ENCODE data around the gene AKR7A2. TPM values are rescaled to one million over a fixed set of nuclear protein-coding genes. Genes with fewer than 3 reads are reported as not detected.

The AKR7A2 gene
- total and polyA plus RNA-seq, 9 of the 15 experiments (the other 6 are each of a cell fraction or from before 2014, with no cell fraction given): 2.0 to 78.4 (median 49.4) TPM

DNA sequence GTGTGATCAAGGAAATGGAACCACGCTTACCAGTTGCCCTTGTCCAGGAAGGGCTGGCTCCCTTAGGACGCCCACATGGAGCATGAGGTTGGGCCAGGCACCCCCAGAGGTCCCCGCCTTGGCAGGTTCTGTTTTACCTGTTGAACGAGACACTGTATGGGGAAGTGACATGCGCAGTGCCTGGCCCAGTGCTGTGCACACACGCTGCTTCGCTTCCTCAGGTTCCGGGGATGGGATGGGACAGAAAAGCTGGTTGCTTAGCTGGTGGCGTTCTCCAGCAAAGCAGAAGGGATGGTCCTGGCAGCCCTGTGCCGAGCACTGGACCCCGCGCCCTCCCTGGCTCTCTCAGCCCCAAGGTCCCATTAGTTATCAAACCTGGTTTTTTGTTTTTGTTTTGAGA lies 20.9 kb upstream of the AKR7A2 start:
- no peaks in the 10 kb centered on the region for H3K27me3 ChIP-seq (ENCODE audit: control insufficient read depth in 2 of 2, insufficient read depth in 2 of 2, low read length in 2 of 2)
- no peak for ATAC-seq
- peaks cover 8% of the 10 kb centered on the region; the same call in 1 of the 2 replicates for H4K20me1 ChIP-seq (replicated peaks; ENCODE audit: control insufficient read depth, insufficient read depth, low read length)
- 84% methylated on average over 12 of the region's 12 CpGs for WGBS (ENCODE audit: insufficient coverage, low coverage, missing lambda C conversion rate)
- H3K36me3 ChIP-seq (ENCODE audit: control insufficient read depth, insufficient read depth, low read length): peaks cover 14% of the 10 kb centered on the region; the same call in 2 of the 3 replicates
- peak overlapping the region in 1 of 2 experiments; percentile 65; a peak in 2 of 4 replicates for H3K9ac ChIP-seq (ENCODE audit: insufficient read depth in 1 of 2, low read depth in 2 of 2, low read length in 2 of 2)
- in situ Hi-C loops (cut with MboI) (no loop called here), intact Hi-C loops (cut with micrococcal nuclease) (no loop called here)
- DNase-seq (ENCODE audit: extremely low read depth in 1 of 4, low spot score in 3 of 4): no peak
- H3K4me1 ChIP-seq (replicated peaks in 1 of 2; ENCODE audit: control insufficient read depth in 2 of 2, insufficient read depth in 2 of 2, low read length in 2 of 2): peaks cover 0 to 15% of the 10 kb centered on the region in 2 experiments; a peak in 1 of 5 replicates
- no peak for FAIRE-seq
- H3K79me2 ChIP-seq (ENCODE audit: control insufficient read depth, insufficient read depth, low read length): no peaks in the 10 kb centered on the region
- ChIA-PET POLR2A (interaction anchor here (0.6 kb wide), 1 partner anchor 62 kb away, joined by 3 read pairs; no protein-coding TSS in a partner anchor), CTCF (ENCODE audit: low intra/inter-chr PET ratio) (no interaction called here)
- H3K4me3 ChIP-seq: no peak overlapping the region
- BruUV-seq (replicated peaks): no TSS peak
- H3K9me1 ChIP-seq (ENCODE audit: control insufficient read depth, insufficient read depth, low read length): no peaks in the 10 kb centered on the region
- H3K4me2 ChIP-seq (ENCODE audit: insufficient read depth, low read length): no peak overlapping the region
- H3K27ac ChIP-seq (ENCODE audit: extremely low read depth, low read depth, low read length): no peak overlapping the region
- TF ChIP-seq RBM17 (IDR thresholded peaks at IDR 0.05; ENCODE audit: borderline replicate concordance, low read depth, low read length) (no peak), POLR2G (IDR thresholded peaks at IDR 0.05; ENCODE audit: low read depth, low read length) (peak; percentile 22; the same call in 1 of the 2 replicates)
- no peaks in the 10 kb centered on the region for H3K9me3 ChIP-seq (replicated peaks; ENCODE audit: control insufficient read depth, insufficient read depth, low read depth, low read length)
- no peak overlapping the region for H2AFZ ChIP-seq (ENCODE audit: low read depth, low read length)

DNA sequence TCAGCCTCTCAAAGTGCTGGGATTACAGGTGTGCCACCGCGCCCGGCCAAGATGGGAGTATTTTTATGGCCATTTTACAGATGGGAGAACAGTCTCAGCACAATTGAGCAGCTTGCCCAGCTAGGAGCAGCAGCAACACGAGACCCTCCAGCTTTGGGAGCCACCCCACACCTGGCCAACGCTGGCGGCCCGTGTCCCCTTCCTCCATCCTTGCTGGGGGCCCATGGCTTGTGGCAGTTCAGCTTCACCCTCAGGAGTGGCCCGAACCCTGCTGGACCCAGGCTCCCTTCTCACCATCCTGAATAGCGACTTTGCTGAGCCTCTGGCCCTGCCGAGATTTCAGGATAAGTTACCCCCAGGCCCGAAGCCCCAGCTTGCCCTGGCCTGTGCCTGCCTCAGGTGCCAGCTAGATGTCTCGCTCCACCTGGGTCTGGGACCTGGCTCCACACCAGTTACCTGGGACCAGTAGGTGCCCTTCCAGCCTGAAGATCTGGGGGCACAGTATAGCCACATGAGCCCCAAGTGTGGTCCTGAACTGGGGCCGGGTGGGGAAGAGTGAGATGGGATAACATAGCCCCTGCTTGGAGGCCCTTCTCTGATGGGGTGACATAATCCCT lies 19.4 kb upstream of the AKR7A2 start:
- no TSS peak for BruUV-seq (replicated peaks)
- in situ Hi-C loops (cut with MboI): no loop called here
- TF ChIP-seq ZNF384 (IDR thresholded peaks at IDR 0.05; ENCODE audit: low read depth, low read length) (no peak), POLR2G (IDR thresholded peaks at IDR 0.05; ENCODE audit: low read depth, low read length) (peak; percentile 58; the same call in 1 of the 2 replicates), RBFOX2 (IDR thresholded peaks at IDR 0.05; ENCODE audit: low read depth, low read length) (0 out of 2 replicates have a peak, but pooled peaks have one; percentile 24)
- peaks cover 11% of the 10 kb centered on the region; the same call in 1 of the 2 replicates for H4K20me1 ChIP-seq (replicated peaks; ENCODE audit: control insufficient read depth, insufficient read depth, low read length)
- 76% methylated on average over 11 of the region's 13 CpGs for WGBS (ENCODE audit: insufficient coverage, low coverage, missing lambda C conversion rate)
- CTCF ChIA-PET (ENCODE audit: low intra/inter-chr PET ratio): no interaction called here
- DNase-seq (ENCODE audit: extremely low read depth in 1 of 4, low spot score in 3 of 4): no peak
- H3K9me3 ChIP-seq (replicated peaks; ENCODE audit: control insufficient read depth, insufficient read depth, low read depth, low read length): no peaks in the 10 kb centered on the region
- no peak overlapping the region for H3K4me3 ChIP-seq
- H3K79me2 ChIP-seq (ENCODE audit: control insufficient read depth, insufficient read depth, low read length): no peaks in the 10 kb centered on the region
- H3K9ac ChIP-seq (ENCODE audit: insufficient read depth in 1 of 2, low read depth in 2 of 2, low read length in 2 of 2): no peak overlapping the region
- ATAC-seq: no peak
- POLR2A ChIA-PET: interaction anchor here (0.5 to 4.7 kb wide), 8 partner anchors 8 to 584 kb away, joined by 3 to 21 read pairs (median 3); partner anchors contain the start of genes AKR7A2 and SLC66A1
- H3K36me3 ChIP-seq (ENCODE audit: control insufficient read depth, insufficient read depth, low read length): peaks cover 28% of the 10 kb centered on the region; the same call in 2 of the 3 replicates
- H3K4me1 ChIP-seq (replicated peaks in 1 of 2; ENCODE audit: control insufficient read depth in 2 of 2, insufficient read depth in 2 of 2, low read length in 2 of 2): peaks cover 0 to 20% of the 10 kb centered on the region in 2 experiments; a peak in 2 of 5 replicates
- intact Hi-C loops (cut with micrococcal nuclease): no loop called here
- H3K9me1 ChIP-seq (ENCODE audit: control insufficient read depth, insufficient read depth, low read length): peaks cover 2% of the 10 kb centered on the region
- H3K27ac ChIP-seq (ENCODE audit: extremely low read depth, low read depth, low read length): no peak overlapping the region
- no peak overlapping the region for H3K4me2 ChIP-seq (ENCODE audit: insufficient read depth, low read length)
- H3K27me3 ChIP-seq (ENCODE audit: control insufficient read depth in 2 of 2, insufficient read depth in 2 of 2, low read length in 2 of 2): no peaks in the 10 kb centered on the region
- H2AFZ ChIP-seq (ENCODE audit: low read depth, low read length): no peak overlapping the region
- FAIRE-seq: no peak

Data from K562 (cell line).